ENCODE data around the gene STK32A. TPM values are rescaled to one million over a fixed set of nuclear protein-coding genes. Genes with fewer than 3 reads are reported as not detected.
A peak's percentile ranks its signal among the peaks of the same experiment; 100 is the strongest.
"Not testable (repeated sequence)": the region's sequence is repeated elsewhere in the genome, so short reads cannot be mapped to it uniquely, and the experiment has no call there.

Gene STK32A
- total and polyA plus RNA-seq, 10 donors: 0.15 to 3.1 (median 0.90) TPM

GRCh38 chr5:147360816-147361215 lies 126.0 kb downstream of the STK32A start:
- intact Hi-C loops (cut with DNase I; ENCODE audit: low total_unique reads): loop anchor here (10.0 kb wide), 1 partner anchor 136 kb away; no protein-coding TSS in a partner anchor
- WGBS, 5 donors: 90 to 95% (median 93%) methylated on average over 2 of the region's 2 CpGs
- Histone ChIP-seq H3K4me3 (no peak overlapping the region), H3K4me1 (no peaks in the 10 kb centered on the region), H3K27me3 (replicated peaks in 1 of 7) (no peaks in the 10 kb centered on the region), H3K36me3 (no peaks in the 10 kb centered on the region), H3K9me3 (peaks cover 0 to 6% (median 0%) of the 10 kb centered on the region in 8 donors), H3K27ac (no peak overlapping the region)
- TF ChIP-seq POLR2A (IDR thresholded peaks at IDR 0.05): no peak
- no peak for TF ChIP-seq CTCF (IDR thresholded peaks at IDR 0.05 in 8 of 11, conservative IDR thresholded peaks at IDR 0.05 in 3 of 11)
- no peak for TF ChIP-seq POLR2AphosphoS5 (IDR thresholded peaks at IDR 0.05)
- no peak for DNase-seq

- DNase-seq: no peak
- TF ChIP-seq CTCF (IDR thresholded peaks at IDR 0.05 in 8 of 11, conservative IDR thresholded peaks at IDR 0.05 in 3 of 11) (no peak), POLR2A (IDR thresholded peaks at IDR 0.05) (no peak), POLR2AphosphoS5 (IDR thresholded peaks at IDR 0.05) (no peak)
- H3K9me3 ChIP-seq: peaks cover 0 to 6% (median 0%) of the 10 kb centered on the region in 8 donors
- intact Hi-C loops (cut with DNase I; ENCODE audit: low total_unique reads): loop anchor here (10.0 kb wide), 1 partner anchor 137 kb away; no protein-coding TSS in a partner anchor
- WGBS, 5 donors: 75 to 81% (median 78%) methylated on average over 4 of the region's 4 CpGs
- no peaks in the 10 kb centered on the region for H3K27me3 ChIP-seq (replicated peaks in 1 of 7)
- H3K4me3 ChIP-seq: no peak overlapping the region
- H3K4me1 ChIP-seq: no peaks in the 10 kb centered on the region
- H3K36me3 ChIP-seq: no peaks in the 10 kb centered on the region
- H3K27ac ChIP-seq: no peak overlapping the region
Measured at GRCh38 chr5:147361441-147362175, 126.8 kb downstream of the STK32A start.

- not testable (repeated sequence) for H3K27ac ChIP-seq; H3K4me1 ChIP-seq; H3K27me3 ChIP-seq (replicated peaks in 1 of 7); DNase-seq; H3K9me3 ChIP-seq; H3K36me3 ChIP-seq; H3K4me3 ChIP-seq
- 82 to 94% (median 87%) methylated on average over 6 of the region's 6 CpGs for WGBS, 5 donors
- intact Hi-C loops (cut with DNase I; ENCODE audit: low total_unique reads): loop anchor here (10.0 kb wide), 1 partner anchor 143 kb away; no protein-coding TSS in a partner anchor
Measured at GRCh38 chr5:147367381-147367780, 132.6 kb downstream of the STK32A start.

- Histone ChIP-seq H3K4me3 (no peak overlapping the region), H3K27me3 (replicated peaks in 1 of 7) (no peaks in the 10 kb centered on the region), H3K4me1 (no peaks in the 10 kb centered on the region), H3K9me3 (peaks cover 0 to under 1% (median 0%) of the 10 kb centered on the region in 8 donors), H3K36me3 (no peaks in the 10 kb centered on the region), H3K27ac (no peak overlapping the region)
- DNase-seq: no peak
- intact Hi-C loops (cut with DNase I; ENCODE audit: low total_unique reads): loop anchor here (10.0 kb wide), 1 partner anchor 145 kb away; no protein-coding TSS in a partner anchor
- WGBS, 5 donors: 6 to 52% (median 27%) methylated on average over 2 of the region's 2 CpGs
- TF ChIP-seq POLR2A (IDR thresholded peaks at IDR 0.05) (no peak), CTCF (IDR thresholded peaks at IDR 0.05 in 8 of 11, conservative IDR thresholded peaks at IDR 0.05 in 3 of 11) (peak in 3 of 11 experiments; percentile 17 to 33 (median 33)), POLR2AphosphoS5 (IDR thresholded peaks at IDR 0.05) (no peak)
Measured at GRCh38 chr5:147369742-147370374, 135.0 kb downstream of the STK32A start.

Data from spleen (tissue), 11 donors.